KOPT-K1 (cell line): ENCODE results near the gene OR10A6.

Experiments
- H3K27ac ChIP-seq: fragments of 200-600 bp; sonication (generic); 2 replicates; pipeline ENCODE4 v1.5.1; 2016; ENCODE audit warnings: antibody characterized with exemption, mild to moderate bottlenecking, low read depth, low read length; ENCODE audit not compliant: poor library complexity, severe bottlenecking
- H3K36me3 ChIP-seq: fragments of 200-600 bp; sonication (generic); 2 replicates; pipeline ENCODE4 v1.5.1; 2017; ENCODE audit warnings: antibody characterized with exemption, mild to moderate bottlenecking, low read length, moderate library complexity; ENCODE audit not compliant: insufficient read depth
- H3K9me3 ChIP-seq: fragments of 200-600 bp; sonication (generic); 2 replicates; pipeline ENCODE4 v1.5.1; 2017; ENCODE audit warnings: antibody characterized with exemption, low read length, mild to moderate bottlenecking; ENCODE audit not compliant: insufficient read depth, poor library complexity, severe bottlenecking

The OR10A6 gene

GRCh38 chr11:7941608-7942007 lies 10.5 kb upstream of the OR10A6 start, which contains the start of gene OR10A3:
Gene OR10A3 (minus strand): TSS chr11:7941708. CDS start chr11:7939520, 2,188 bp downstream.
- peaks cover 13% of the 10 kb centered on the region for H3K9me3 ChIP-seq
- no peak within 1 kb of the TSS for H3K27ac ChIP-seq
- no peaks in the 10 kb centered on the region for H3K36me3 ChIP-seq

GRCh38 chr11:7941146-7941545 lies 10.1 kb upstream of the OR10A6 start:
- H3K9me3 ChIP-seq, result peaks cover 13% of the 10 kb centered on the region
- H3K36me3 ChIP-seq, result no peaks in the 10 kb centered on the region
- no peak overlapping the region for H3K27ac ChIP-seq

- Histone ChIP-seq H3K9me3 (no peaks in the 10 kb centered on the region), H3K36me3 (no peaks in the 10 kb centered on the region), H3K27ac (no peak overlapping the region)
Observed at GRCh38 chr11:7936615-7937014, 5.5 kb upstream of the OR10A6 start.

GRCh38 chr11:7927635-7928034 lies 3.4 kb downstream of the OR10A6 start:
- no peaks in the 10 kb centered on the region for H3K9me3 ChIP-seq
- H3K27ac ChIP-seq, result no peak overlapping the region
- no peaks in the 10 kb centered on the region for H3K36me3 ChIP-seq

- no peaks in the 10 kb centered on the region for H3K36me3 ChIP-seq
- no peaks in the 10 kb centered on the region for H3K9me3 ChIP-seq
- H3K27ac ChIP-seq, result no peak overlapping the region
Observed at GRCh38 chr11:7924536-7924935, 6.5 kb downstream of the OR10A6 start.

- no peaks in the 10 kb centered on the region for H3K36me3 ChIP-seq
- no peaks in the 10 kb centered on the region for H3K9me3 ChIP-seq
- no peak overlapping the region for H3K27ac ChIP-seq
Observed at GRCh38 chr11:7918141-7918540, 12.9 kb downstream of the OR10A6 start.

GRCh38 chr11:7911011-7911410 lies 20.1 kb downstream of the OR10A6 start:
- H3K9me3 ChIP-seq, result no peaks in the 10 kb centered on the region
- H3K36me3 ChIP-seq, result no peaks in the 10 kb centered on the region
- H3K27ac ChIP-seq, result no peak overlapping the region

GRCh38 chr11:7910286-7910788 lies 20.7 kb downstream of the OR10A6 start:
- Histone ChIP-seq H3K36me3 (no peaks in the 10 kb centered on the region), H3K9me3 (no peaks in the 10 kb centered on the region), H3K27ac (no peak overlapping the region)

GRCh38 chr11:7909585-7910285 lies 21.3 kb downstream of the OR10A6 start:
- Histone ChIP-seq H3K27ac (no peak overlapping the region), H3K9me3 (no peaks in the 10 kb centered on the region), H3K36me3 (no peaks in the 10 kb centered on the region)

GRCh38 chr11:7907121-7907520 lies 23.9 kb downstream of the OR10A6 start:
- Histone ChIP-seq H3K27ac (no peak overlapping the region), H3K9me3 (no peaks in the 10 kb centered on the region), H3K36me3 (no peaks in the 10 kb centered on the region)

- no peak overlapping the region for H3K27ac ChIP-seq
- no peaks in the 10 kb centered on the region for H3K36me3 ChIP-seq
- H3K9me3 ChIP-seq, result no peaks in the 10 kb centered on the region
Observed at GRCh38 chr11:7906481-7906880, 24.6 kb downstream of the OR10A6 start.

- Histone ChIP-seq H3K27ac (no peak overlapping the region), H3K36me3 (no peaks in the 10 kb centered on the region), H3K9me3 (no peaks in the 10 kb centered on the region)
Observed at GRCh38 chr11:7905961-7906429, 25.1 kb downstream of the OR10A6 start.

- H3K9me3 ChIP-seq, result no peaks in the 10 kb centered on the region
- H3K27ac ChIP-seq, result no peak overlapping the region
- no peaks in the 10 kb centered on the region for H3K36me3 ChIP-seq
Observed at GRCh38 chr11:7905549-7905948, 25.5 kb downstream of the OR10A6 start.

- Histone ChIP-seq H3K9me3 (no peaks in the 10 kb centered on the region), H3K36me3 (no peaks in the 10 kb centered on the region), H3K27ac (no peak overlapping the region)
Observed at GRCh38 chr11:7904917-7905316, 26.2 kb downstream of the OR10A6 start.

- H3K9me3 ChIP-seq, result no peaks in the 10 kb centered on the region
- H3K27ac ChIP-seq, result no peak overlapping the region
- no peaks in the 10 kb centered on the region for H3K36me3 ChIP-seq
Observed at GRCh38 chr11:7903940-7904339, 27.1 kb downstream of the OR10A6 start.

- no peaks in the 10 kb centered on the region for H3K36me3 ChIP-seq
- H3K9me3 ChIP-seq, result no peaks in the 10 kb centered on the region
- H3K27ac ChIP-seq, result no peak overlapping the region
Observed at GRCh38 chr11:7901319-7901854, 29.7 kb downstream of the OR10A6 start.
